B cell (primary cell): ENCODE measurements around the gene TMSB4X. TPM values are rescaled to one million over a fixed set of nuclear protein-coding genes. Genes with fewer than 3 reads are reported as not detected.

Source experiments
- ATAC-seq: fragments of 200-7000 bp; cut with Tn5 transposase; one replicate; pipeline ENCODE4 v1.10.0; 2021; ENCODE audit warnings: low read depth, mild to moderate bottlenecking, moderate number of reproducible peaks, moderate library complexity
- CTCF ChIA-PET: fragments of 350-600 bp; sonication (Branson Sonifier 250); formaldehyde crosslinking; loops from one replicate; lab custom pipeline; 2021; ENCODE audit warnings: antibody characterized with exemption, inconsistent platforms; lab: Charles Lee
- POLR2A ChIA-PET: fragments of 350-600 bp; sonication (Branson Sonifier 250); formaldehyde crosslinking; loops from one replicate; lab custom pipeline; 2021; ENCODE audit warnings: antibody characterized with exemption; lab: Charles Lee
- DNase-seq: peaks from one replicate; pipeline ENCODE4 v3.0.0; 2013
- H2AFZ ChIP-seq: 2 replicates; pipeline ENCODE4 v1.6.1; 2012; ENCODE audit warnings: mild to moderate bottlenecking, low read depth, low read length; ENCODE audit not compliant: insufficient read depth, poor library complexity, severe bottlenecking
- H3K27ac ChIP-seq, 2 donors: 1 replicate in 1 of 2; 2 replicates in 1 of 2; pipeline ENCODE4 v1.5.1; 2012 to 2013; ENCODE audit warnings: low read length in 2 of 2, mild to moderate bottlenecking in 2 of 2, moderate library complexity in 1 of 2
- H3K27me3 ChIP-seq, 4 experiments: fragments of 200-600 bp in 1 of 4; sonication (generic) in 1 of 4; replicated peaks in 1 of 4; 1 replicate in 2 of 4; 2 replicates in 2 of 4; pipeline versions ENCODE4 v1.6.1 to v1.7.0; 2013 to 2016; ENCODE audit warnings: low read length in 3 of 4, mild to moderate bottlenecking in 2 of 4, mixed read lengths in 1 of 4, moderate library complexity in 1 of 4; ENCODE audit not compliant: insufficient read depth in 4 of 4, control insufficient read depth in 3 of 4; ENCODE audit errors: control extremely low read depth in 1 of 4
- H3K36me3 ChIP-seq, 2 experiments: replicated peaks in 1 of 2; 1 replicate in 1 of 2; 2 replicates in 1 of 2; pipeline versions ENCODE4 v1.6.1 to v1.7.1; 2013; ENCODE audit warnings: low read length in 1 of 2; ENCODE audit not compliant: insufficient read depth in 2 of 2, control insufficient read depth in 1 of 2; ENCODE audit errors: control extremely low read depth in 1 of 2, extremely low read depth in 1 of 2
- H3K4me1 ChIP-seq, 2 donors: fragments of 200-600 bp in 1 of 2; sonication (generic) in 1 of 2; 1 replicate in 1 of 2; 2 replicates in 1 of 2; pipeline versions ENCODE4 v1.5.1 to v1.6.1; 2013 to 2017; ENCODE audit warnings: low read length in 2 of 2; ENCODE audit not compliant: control insufficient read depth in 2 of 2, insufficient read depth in 2 of 2
- H3K4me2 ChIP-seq: replicated peaks from 2 replicates; pipeline ENCODE3; 2012; ENCODE audit warnings: mild to moderate bottlenecking, low read depth, low read length; ENCODE audit not compliant: poor library complexity, severe bottlenecking
- H3K4me3 ChIP-seq, 5 experiments: fragments of 200-600 bp in 1 of 5; sonication (generic) in 1 of 5; 1 replicate in 3 of 5; 2 replicates in 2 of 5; pipeline versions ENCODE4 v1.5.1 to v1.7.0; 2011 to 2016; ENCODE audit warnings: low read length in 4 of 5, mild to moderate bottlenecking in 4 of 5, low read depth in 2 of 5, control low read depth in 1 of 5, moderate library complexity in 1 of 5; ENCODE audit not compliant: insufficient read depth in 1 of 5; ENCODE audit errors: control extremely low read depth in 1 of 5, extremely low read depth in 1 of 5
- H3K79me2 ChIP-seq: fragments of 200-600 bp; sonication (generic); one replicate; pipeline ENCODE4 v1.6.0; 2016; ENCODE audit warnings: low read length; ENCODE audit not compliant: control insufficient read depth, insufficient read depth
- H3K9ac ChIP-seq: fragments of 200-600 bp; sonication (generic); 2 replicates; pipeline ENCODE4 v1.6.1; 2017; ENCODE audit warnings: mild to moderate bottlenecking, low read length, moderate library complexity
- H3K9me3 ChIP-seq, 3 donors: one replicate each; pipeline versions ENCODE4 v1.6.1 to v1.7.1; 2013; ENCODE audit warnings: low read length in 2 of 3; ENCODE audit not compliant: control insufficient read depth in 2 of 3, insufficient read depth in 1 of 3; ENCODE audit errors: control extremely low read depth in 1 of 3
- H4K20me1 ChIP-seq: 2 replicates; pipeline ENCODE4 v1.6.0; 2012; ENCODE audit warnings: mild to moderate bottlenecking, low read length; ENCODE audit not compliant: insufficient read depth, control insufficient read depth, poor library complexity, severe bottlenecking
- H3K27ac Mint-ChIP-seq: one replicate; pipeline ENCODE4 v1.8.0; 2021; ENCODE audit warnings: mixed read lengths
- H3K27me3 Mint-ChIP-seq: one replicate; pipeline ENCODE4 v1.8.0; 2021; ENCODE audit warnings: mixed read lengths
- H3K4me1 Mint-ChIP-seq: one replicate; pipeline ENCODE4 v1.8.0; 2021; ENCODE audit warnings: mixed read lengths
- H3K4me3 Mint-ChIP-seq: one replicate; pipeline ENCODE4 v1.8.0; 2021; ENCODE audit warnings: mixed read lengths
- H3K9me3 Mint-ChIP-seq: one replicate; pipeline ENCODE4 v1.8.0; 2022; ENCODE audit warnings: mixed read lengths; ENCODE audit not compliant: insufficient read depth
- CTCF ChIP-seq: fragments of 200-600 bp; IDR thresholded peaks from one replicate; pipeline ENCODE4 v1.8.0; 2022; ENCODE audit warnings: antibody characterized with exemption, mild to moderate bottlenecking
- EZH2 ChIP-seq: IDR thresholded peaks from 2 replicates; pipeline ENCODE4 v1.6.1; 2012; ENCODE audit warnings: borderline replicate concordance, low read depth, mild to moderate bottlenecking, moderate library complexity, low read length; ENCODE audit not compliant: insufficient read depth, poor library complexity, severe bottlenecking
- WGBS: methylation state at CpG from one replicate; pipeline ENCODE4 v1.1.5; 2013; ENCODE audit warnings: missing lambda C conversion rate; ENCODE audit not compliant: insufficient coverage; 5-methylcytosine and 5-hydroxymethylcytosine counted together
- intact Hi-C: fragments of 100-400 bp; cut with micrococcal nuclease; formaldehyde crosslinking; loops from one replicate; pipeline ENCODE4 v1.10.0; 2022
- polyA plus RNA-seq: library from polyadenylated mRNA; depleted of rRNA; stranded (reverse); fragments of >200 nt; gene quantifications from 2 replicates; pipeline ENCODE4 v1.2.3, GENCODE V29; 2012
- total RNA-seq, 2 donors: library from RNA; stranded (reverse); fragments of 120-200 nt in 1 of 2; gene quantifications; 1 replicate in 1 of 2; 2 replicates in 1 of 2; pipeline versions ENCODE4 v1.2.3 to v1.2.4, GENCODE V29; 2013 to 2022

TMSB4X gene
- total and polyA plus RNA-seq, 2 donors (not counting 1 experiment from before 2014, with no cell fraction given), result 2,550 to 4,850 TPM

DNA sequence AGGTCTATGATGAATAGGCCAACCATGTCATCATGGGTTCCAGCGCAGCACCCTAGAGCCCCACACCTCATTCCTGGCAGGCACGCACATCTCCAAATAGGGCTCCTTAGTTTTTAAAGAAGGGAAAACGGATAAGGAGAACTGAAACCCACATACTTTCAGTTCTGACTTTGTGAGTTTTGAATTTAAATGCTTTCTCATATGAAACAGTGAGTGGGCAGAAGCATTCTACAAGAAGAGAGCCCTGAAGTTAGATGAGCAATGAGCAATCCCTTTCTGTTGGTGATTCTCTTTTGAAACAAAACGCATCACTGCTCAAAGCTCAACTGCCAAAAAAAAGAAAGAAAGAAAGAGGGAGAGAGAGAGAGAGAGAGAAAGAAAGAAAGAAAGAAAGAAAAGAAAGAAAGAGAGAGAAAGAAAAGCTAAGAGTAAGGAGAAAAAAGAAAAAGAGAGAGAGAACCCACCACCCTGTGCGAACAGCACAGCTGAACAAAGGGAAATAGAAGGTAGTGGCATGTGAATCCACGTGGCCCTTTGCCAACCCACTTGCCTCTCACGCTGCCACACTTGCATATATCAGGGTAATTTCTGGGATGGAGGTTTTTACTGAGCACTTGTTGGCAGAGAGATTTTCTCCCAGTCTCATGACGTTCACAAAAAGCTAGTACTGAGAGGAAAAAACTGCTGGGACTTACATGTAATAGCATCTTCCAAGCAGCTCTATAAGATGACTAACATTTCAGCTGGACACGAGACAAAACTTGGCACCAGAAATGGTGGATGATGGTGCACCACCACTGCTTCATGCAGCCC, 31.0 kb downstream of the TMSB4X start:
- Histone ChIP-seq H3K27me3 (peaks cover 0 to 5% (median 0%) of the 10 kb centered on the region in 4 experiments), H3K9ac (peak overlapping the region; percentile 12), H3K4me2 (peak overlapping the region; percentile 69), H3K27ac (peak overlapping the region; percentile 51 to 52), H3K36me3 (no peaks in the 10 kb centered on the region), H3K4me1 (peaks cover 82 to 85% of the 10 kb centered on the region in 2 donors), H4K20me1 (no peaks in the 10 kb centered on the region), H3K9me3 (no peaks in the 10 kb centered on the region), H2AFZ (no peak overlapping the region), H3K4me3 (peak overlapping the region in 2 of 5 experiments; percentile 1 to 36), H3K79me2 (peaks cover 4% of the 10 kb centered on the region)
- ChIA-PET CTCF (interaction anchor here (0.7 to 3.8 kb wide), 7 partner anchors 29 to 334 kb away, joined by 3 to 14 read pairs (median 7); no protein-coding TSS in a partner anchor), POLR2A (interaction anchor here (1.1 to 2.7 kb wide), 3 partner anchors 25 to 30 kb away, joined by 3 to 10 read pairs (median 3); no protein-coding TSS in a partner anchor)
- peak; percentile 66 for ATAC-seq
- Mint-ChIP-seq H3K9me3 (no peaks in the 10 kb centered on the region), H3K4me3 (peak overlapping the region; percentile 82), H3K27ac (peak overlapping the region; percentile 89), H3K4me1 (peaks cover 77% of the 10 kb centered on the region), H3K27me3 (no peaks in the 10 kb centered on the region)
- TF ChIP-seq EZH2, result no peak
- peak; percentile 59 for DNase-seq
- WGBS, result 20% methylated on average over 1 of the region's 9 CpGs
- intact Hi-C loops, result loop anchor here (1.0 kb wide), 1 partner anchor 45 kb away; no protein-coding TSS in a partner anchor

GRCh38 chrX:13007519-13008188, 32.7 kb downstream of the TMSB4X start:
- H3K4me3 Mint-ChIP-seq, result peak overlapping the region; percentile 73
- Histone ChIP-seq H3K27ac (no peak overlapping the region), H3K9me3 (no peaks in the 10 kb centered on the region), H3K27me3 (peaks cover 0 to 5% (median 0%) of the 10 kb centered on the region in 4 experiments), H4K20me1 (no peaks in the 10 kb centered on the region), H3K4me3 (no peak overlapping the region), H2AFZ (no peak overlapping the region), H3K4me2 (peak overlapping the region; percentile 69), H3K9ac (no peak overlapping the region), H3K4me1 (peaks cover 68 to 75% of the 10 kb centered on the region in 2 donors), H3K36me3 (no peaks in the 10 kb centered on the region), H3K79me2 (peaks cover 4% of the 10 kb centered on the region)
- CTCF ChIA-PET, result interaction anchor here (1.1 to 3.8 kb wide), 5 partner anchors 29 to 85 kb away, joined by 4 to 14 read pairs (median 5); no protein-coding TSS in a partner anchor
- DNase-seq, result no peak
- no peaks in the 10 kb centered on the region for H3K9me3 Mint-ChIP-seq
- intact Hi-C loops, result no loop called here
- TF ChIP-seq EZH2 (no peak), CTCF (no peak)
- peak overlapping the region; percentile 89 for H3K27ac Mint-ChIP-seq
- H3K27me3 Mint-ChIP-seq, result no peaks in the 10 kb centered on the region
- POLR2A ChIA-PET, result interaction anchor here (0.6 to 1.4 kb wide), 5 partner anchors 10 to 51 kb away, joined by 3 to 8 read pairs (median 4); no protein-coding TSS in a partner anchor
- H3K4me1 Mint-ChIP-seq, result peaks cover 69% of the 10 kb centered on the region
- no peak for ATAC-seq
- WGBS, result no CpG with 5 or more reads among the region's 2 CpGs
